Aorta (tissue), 5 donors: ENCODE measurements around the gene ACSS3. TPM values are rescaled to one million over a fixed set of nuclear protein-coding genes. Genes with fewer than 3 reads are reported as not detected.
"Not testable (repeated sequence)": the region's sequence is repeated elsewhere in the genome, so short reads cannot be mapped to it uniquely, and the experiment has no call there.

Source experiments
- ATAC-seq: fragments of 200-7000 bp; cut with Tn5 transposase; one replicate; pipeline ENCODE4 v1.9.1; 2022; ENCODE audit warnings: moderate library complexity; ENCODE audit not compliant: low FRiP score
- DNase-seq, 2 donors: peaks; one replicate each; pipeline ENCODE4 v3.0.0-alpha.2; 2020
- H3K27ac ChIP-seq, 2 donors: one replicate each; pipeline ENCODE4 v1.5.1; 2013; ENCODE audit warnings: low read length in 2 of 2, mild to moderate bottlenecking in 2 of 2, moderate library complexity in 2 of 2, control low read depth in 1 of 2, inconsistent platforms in 1 of 2, low read depth in 1 of 2
- H3K27me3 ChIP-seq, 2 donors: one replicate each; pipeline ENCODE4 v1.6.1; 2013; ENCODE audit warnings: control low read depth in 1 of 2, low read length in 1 of 2, mild to moderate bottlenecking in 1 of 2, moderate library complexity in 1 of 2; ENCODE audit not compliant: insufficient read depth in 2 of 2, control insufficient read depth in 1 of 2
- H3K36me3 ChIP-seq, 2 donors: one replicate each; pipeline ENCODE4 v1.6.1; 2013; ENCODE audit warnings: control low read depth in 1 of 2, low read length in 1 of 2, mild to moderate bottlenecking in 1 of 2; ENCODE audit not compliant: insufficient read depth in 2 of 2, control insufficient read depth in 1 of 2
- H3K4me1 ChIP-seq, 2 donors: one replicate each; pipeline ENCODE4 v1.6.1; 2013; ENCODE audit warnings: low read length in 2 of 2, control low read depth in 1 of 2, mild to moderate bottlenecking in 1 of 2, moderate library complexity in 1 of 2; ENCODE audit not compliant: insufficient read depth in 2 of 2, control insufficient read depth in 1 of 2
- H3K4me3 ChIP-seq, 2 donors: one replicate each; pipeline ENCODE4 v1.5.1; 2013; ENCODE audit warnings: low read length in 2 of 2, control low read depth in 1 of 2, mild to moderate bottlenecking in 1 of 2
- H3K9me3 ChIP-seq: one replicate; pipeline ENCODE4 v1.6.1; 2013; ENCODE audit warnings: mild to moderate bottlenecking, low read length; ENCODE audit not compliant: control insufficient read depth
- WGBS, 2 donors: extraction: QIAGEN DNeasy Blood & Tissue Kit; methylation state at CpG; one replicate each; pipeline ENCODE4 v1.1.7; 2013; 5-methylcytosine and 5-hydroxymethylcytosine counted together
- intact Hi-C, 2 donors: fragments of 100-400 bp; cut with DNase I; formaldehyde crosslinking; loops; one replicate each; pipeline versions ENCODE4 v1.14.2 to v1.15.0; 2022
- polyA plus RNA-seq, 2 donors: library from polyadenylated mRNA; stranded (reverse); fragments of 200-250 nt; gene quantifications; one replicate each; pipeline ENCODE4 v1.2.3, GENCODE V29; 2013
- total RNA-seq, 2 donors: library from RNA; stranded (reverse); fragmentation: NEBNext Ultra II Directional; extraction: Animal tissue kit (Norgen Biotek cat#: 25700); gene quantifications; one replicate each; pipeline ENCODE4 v1.2.1, GENCODE V29; 2021
- donor health status: healthy with polysubstance abuse.
- donor health status: Bipolar disorder and iron deficiency.
- donor health status: DM: no; HTN: no; CAD: no.
- donor health status: DM: no; HTN: no; CAD: no.
- donor health status: DM: yes; HTN: yes; CAD: no.

The ACSS3 gene
- total and polyA plus RNA-seq, 4 donors: 6.4 to 24.6 (median 14.3) TPM

DNA sequence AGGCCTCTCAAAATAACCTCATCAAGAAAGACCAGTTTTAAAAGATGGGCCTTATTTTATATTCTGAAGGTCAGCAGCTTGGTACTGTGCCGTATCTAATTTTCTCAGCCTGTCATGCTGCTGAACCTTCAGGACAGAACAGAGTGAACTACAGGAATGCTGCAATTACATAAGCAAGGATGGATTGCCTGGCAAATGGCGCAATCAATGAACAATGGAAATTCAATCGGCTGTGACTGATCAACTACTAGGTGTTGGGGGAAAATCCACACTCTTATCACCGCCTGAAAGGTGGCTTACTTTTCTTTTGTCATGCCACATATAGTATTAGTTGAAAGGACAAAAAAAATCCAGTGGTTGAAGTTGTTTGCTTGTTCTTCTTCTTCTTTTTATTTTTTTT lies 8.5 kb downstream of the ACSS3 start:
- ATAC-seq: no peak
- DNase-seq: no peak
- Histone ChIP-seq H3K9me3 (no peaks in the 10 kb centered on the region), H3K27me3 (no peaks in the 10 kb centered on the region), H3K4me3 (no peak overlapping the region), H3K27ac (no peak overlapping the region), H3K4me1 (peaks cover 0 to 3% of the 10 kb centered on the region in 2 donors), H3K36me3 (no peaks in the 10 kb centered on the region)
- intact Hi-C loops: no loop called here
- 94 to 97% methylated on average over 4 of the region's 4 CpGs for WGBS, 2 donors

GRCh38 chr12:81088221-81088620 lies 10.3 kb downstream of the ACSS3 start:
- ATAC-seq: no peak
- intact Hi-C loops: no loop called here
- Histone ChIP-seq H3K9me3 (no peaks in the 10 kb centered on the region), H3K36me3 (no peaks in the 10 kb centered on the region), H3K4me3 (no peak overlapping the region), H3K27me3 (no peaks in the 10 kb centered on the region), H3K4me1 (no peaks in the 10 kb centered on the region), H3K27ac (no peak overlapping the region)
- no peak for DNase-seq
- 95 to 99% methylated on average over 4 of the region's 4 CpGs for WGBS, 2 donors

GRCh38 chr12:81089412-81089811 lies 11.5 kb downstream of the ACSS3 start:
- DNase-seq: no peak
- no peak overlapping the region for H3K4me3 ChIP-seq
- no peaks in the 10 kb centered on the region for H3K27me3 ChIP-seq
- no peak for ATAC-seq
- H3K36me3 ChIP-seq: no peaks in the 10 kb centered on the region
- H3K9me3 ChIP-seq: no peaks in the 10 kb centered on the region
- no peaks in the 10 kb centered on the region for H3K4me1 ChIP-seq
- H3K27ac ChIP-seq: no peak overlapping the region
- WGBS, 2 donors: 90 to 94% methylated on average over 1 of the region's 1 CpG
- intact Hi-C loops: no loop called here

DNA sequence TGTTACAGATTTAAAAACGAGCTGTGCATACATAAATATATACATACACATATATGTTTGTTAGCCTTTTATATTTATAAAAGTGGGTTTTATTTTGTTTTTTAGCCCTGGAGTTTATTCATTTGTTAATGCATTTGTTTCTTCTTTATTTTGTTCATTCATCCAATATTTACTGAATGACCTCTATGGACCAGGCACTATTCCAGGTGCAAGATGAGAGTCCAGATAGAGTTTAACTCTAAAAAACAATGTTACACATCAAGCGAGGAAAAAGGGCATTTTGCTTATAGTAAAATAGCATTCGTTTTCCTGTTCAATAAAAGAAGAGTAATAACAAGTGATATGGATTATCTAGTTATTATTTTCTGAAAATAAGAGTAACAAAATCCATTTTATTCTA lies 14.2 kb downstream of the ACSS3 start:
- WGBS, 2 donors: 96 to 98% methylated on average over 3 of the region's 3 CpGs

GRCh38 chr12:81094718-81095360 lies 17.0 kb downstream of the ACSS3 start:
- Histone ChIP-seq H3K4me3 (no peak overlapping the region), H3K36me3 (no peaks in the 10 kb centered on the region), H3K4me1 (peaks cover 0 to 4% of the 10 kb centered on the region in 2 donors), H3K27ac (no peak overlapping the region), H3K9me3 (no peaks in the 10 kb centered on the region), H3K27me3 (no peaks in the 10 kb centered on the region)
- intact Hi-C loops: no loop called here
- ATAC-seq (no peak), DNase-seq (no peak)
- 88 to 90% methylated on average over 1 of the region's 1 CpG for WGBS, 2 donors

More for the DNA sequence above, 14.2 kb downstream of the ACSS3 start:
- no peak overlapping the region for H3K4me3 ChIP-seq
- peaks cover 0 to 4% of the 10 kb centered on the region in 2 donors for H3K4me1 ChIP-seq
- intact Hi-C loops: no loop called here
- H3K27ac ChIP-seq: no peak overlapping the region
- H3K27me3 ChIP-seq: no peaks in the 10 kb centered on the region
- H3K36me3 ChIP-seq: no peaks in the 10 kb centered on the region
- ATAC-seq (no peak), DNase-seq (no peak)
- no peaks in the 10 kb centered on the region for H3K9me3 ChIP-seq

DNA sequence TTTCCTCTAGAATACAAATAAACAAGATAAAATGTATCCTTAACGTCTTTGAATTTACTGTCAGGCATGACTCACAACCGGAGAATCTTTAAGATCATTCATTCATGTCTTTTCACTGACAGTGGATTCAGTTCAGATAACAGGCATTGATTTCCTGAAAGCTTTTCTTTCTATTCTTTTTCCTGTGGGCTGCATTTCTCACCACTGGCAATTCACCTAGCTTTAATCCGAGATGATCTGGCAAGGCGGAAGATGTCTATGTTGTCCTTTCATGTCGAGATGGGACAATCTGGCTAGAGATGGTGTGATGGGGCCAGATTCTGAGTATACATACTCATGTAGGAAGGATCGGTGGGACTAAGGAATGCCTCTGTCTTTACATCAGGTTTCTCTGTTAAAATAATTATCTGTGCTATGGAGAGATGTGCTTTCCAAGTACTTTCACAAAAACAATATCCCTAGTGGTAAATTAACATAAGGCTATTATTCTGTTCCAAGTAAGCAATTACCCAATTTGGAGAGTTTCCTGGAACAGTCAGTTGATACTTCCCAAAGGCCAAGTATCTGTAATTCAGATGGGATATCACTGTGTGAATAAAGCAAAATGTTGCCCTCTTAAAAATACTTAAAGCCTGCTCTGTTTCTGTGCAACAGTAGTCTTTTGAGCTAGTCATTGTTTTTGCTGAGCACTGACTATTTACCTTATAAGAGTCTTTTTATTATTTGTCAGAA lies 17.8 kb downstream of the ACSS3 start:
- ATAC-seq (peak; percentile 41), DNase-seq (no peak)
- 88 to 89% methylated on average over 6 of the region's 6 CpGs for WGBS, 2 donors

GRCh38 chr12:81105687-81106086 lies 27.8 kb downstream of the ACSS3 start:
- Histone ChIP-seq H3K27me3 (no peaks in the 10 kb centered on the region), H3K4me1 (no peaks in the 10 kb centered on the region), H3K9me3 (no peaks in the 10 kb centered on the region), H3K27ac (no peak overlapping the region), H3K4me3 (no peak overlapping the region), H3K36me3 (no peaks in the 10 kb centered on the region)
- intact Hi-C loops: no loop called here
- ATAC-seq (no peak), DNase-seq (no peak)

More for the DNA sequence above, 17.8 kb downstream of the ACSS3 start:
- Histone ChIP-seq H3K9me3 (no peaks in the 10 kb centered on the region), H3K27ac (no peak overlapping the region), H3K36me3 (no peaks in the 10 kb centered on the region), H3K27me3 (no peaks in the 10 kb centered on the region), H3K4me1 (peaks cover 0 to 4% of the 10 kb centered on the region in 2 donors), H3K4me3 (no peak overlapping the region)
- intact Hi-C loops: no loop called here

DNA sequence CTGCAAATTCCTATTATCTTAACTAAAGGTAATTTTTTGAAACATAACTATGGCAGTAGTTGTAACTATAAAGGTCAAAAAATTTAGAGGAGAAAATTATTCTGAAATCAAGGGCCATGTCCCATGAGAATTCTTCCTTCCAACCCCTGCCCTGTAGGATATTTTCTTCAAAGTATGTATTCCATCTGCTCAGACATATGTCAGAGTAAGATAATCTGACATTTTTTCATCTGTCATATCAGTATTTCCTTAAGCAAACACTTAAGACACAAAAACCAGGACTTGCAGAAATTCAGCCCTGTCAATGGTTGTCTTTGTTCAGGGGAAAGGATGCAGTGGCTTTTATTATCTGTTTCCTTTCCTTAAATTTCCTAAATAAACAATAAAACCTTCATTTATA lies 36.3 kb downstream of the ACSS3 start:
- intact Hi-C loops: no loop called here
- H3K27me3 ChIP-seq: no peaks in the 10 kb centered on the region
- no peak overlapping the region for H3K4me3 ChIP-seq
- H3K27ac ChIP-seq: no peak overlapping the region
- H3K9me3 ChIP-seq: no peaks in the 10 kb centered on the region
- no peaks in the 10 kb centered on the region for H3K4me1 ChIP-seq
- no peak for ATAC-seq
- H3K36me3 ChIP-seq: peaks cover 6 to 7% of the 10 kb centered on the region in 2 donors
- DNase-seq: no peak

- H3K36me3 ChIP-seq, DNase-seq, H3K27me3 ChIP-seq, H3K4me1 ChIP-seq, intact Hi-C loops, H3K27ac ChIP-seq, ATAC-seq, H3K4me3 ChIP-seq, H3K9me3 ChIP-seq: not testable (repeated sequence)
- WGBS, 2 donors: 73 to 93% methylated on average over 3 of the region's 3 CpGs
Observed at GRCh38 chr12:81119069-81119468, 41.2 kb downstream of the ACSS3 start.
